ENCODE measurements around the gene PTPA.
"Not testable (repeated sequence)": the region's sequence is repeated elsewhere in the genome, so short reads cannot be mapped to it uniquely, and the experiment has no call there.

PTPA gene

GRCh38 chr9:129160712-129161533, 49.7 kb downstream of the PTPA start:
- no peak for DNase-seq (ENCODE audit: low spot score)

GRCh38 chr9:129161534-129161837, 50.3 kb downstream of the PTPA start:
- DNase-seq (ENCODE audit: low spot score) = no peak

DNA sequence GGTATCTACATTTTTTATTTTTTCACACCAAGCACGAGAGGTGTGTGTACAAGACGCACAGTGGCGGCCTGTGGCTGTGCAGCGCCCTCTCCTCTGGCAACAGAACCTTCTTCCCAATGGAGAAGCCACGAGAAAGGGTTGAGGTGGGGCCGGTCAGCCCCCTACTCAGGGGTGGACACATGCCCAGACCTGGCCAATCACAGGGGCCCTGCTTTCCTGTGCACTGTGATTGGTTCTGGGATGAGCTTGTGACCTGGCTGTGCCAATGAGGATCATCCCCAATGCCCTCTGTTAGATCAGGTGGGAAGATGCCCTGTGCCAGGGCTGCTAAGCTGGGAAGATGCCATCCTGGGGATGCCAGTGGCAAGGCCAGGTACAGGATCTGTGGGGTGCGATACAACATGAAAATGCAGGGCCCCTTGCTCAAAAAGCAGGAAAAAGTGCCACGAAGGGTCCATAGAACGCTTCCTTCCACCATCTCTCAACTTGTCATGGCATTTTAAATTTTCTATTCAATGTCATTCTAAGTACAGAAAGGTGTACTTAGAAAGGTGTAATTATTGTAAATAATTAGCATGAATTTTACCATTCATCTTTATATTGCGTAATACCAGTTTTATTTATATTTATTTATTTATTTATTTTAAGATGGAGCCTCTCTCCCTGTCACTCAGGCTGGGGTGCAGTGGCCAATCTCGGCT, 51.4 kb downstream of the PTPA start:
- DNase-seq (ENCODE audit: low spot score) = no peak

GRCh38 chr9:129163198-129163670, 52.0 kb downstream of the PTPA start:
- DNase-seq (ENCODE audit: low spot score) = not testable (repeated sequence)

DNA sequence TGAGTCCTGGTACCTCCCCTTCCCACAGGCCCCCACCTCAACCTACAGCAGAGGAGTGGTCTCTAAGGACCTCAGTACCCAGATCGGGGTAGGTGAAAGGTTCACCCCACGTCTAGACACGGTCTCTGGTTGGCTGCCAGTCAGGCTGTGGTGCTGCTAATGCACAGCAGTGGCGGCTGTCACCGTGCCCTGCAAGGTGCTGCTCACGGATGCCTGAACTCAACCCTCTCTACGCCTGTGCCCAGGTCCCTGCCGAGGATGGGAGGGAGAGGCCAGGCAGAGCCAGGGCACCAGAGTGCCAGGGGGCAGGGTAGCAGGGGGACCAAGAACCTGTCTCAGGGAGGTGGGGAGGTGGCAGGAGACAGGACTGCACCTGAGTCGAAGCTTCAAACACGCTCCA, 52.5 kb downstream of the PTPA start:
- no peak for DNase-seq (ENCODE audit: low spot score)

- no peak for DNase-seq (ENCODE audit: low spot score)
These were observed 53.2 kb downstream of the PTPA start for GRCh38 chr9:129164246-129164930.

GRCh38 chr9:129165198-129165597, 54.0 kb downstream of the PTPA start:
- no peak for DNase-seq (ENCODE audit: low spot score)

GRCh38 chr9:129166623-129167557, 55.7 kb downstream of the PTPA start:
- no peak for DNase-seq (ENCODE audit: low spot score)

- no peak for DNase-seq (ENCODE audit: low spot score)
These were observed 59.0 kb downstream of the PTPA start for GRCh38 chr9:129170229-129170628.

DNA sequence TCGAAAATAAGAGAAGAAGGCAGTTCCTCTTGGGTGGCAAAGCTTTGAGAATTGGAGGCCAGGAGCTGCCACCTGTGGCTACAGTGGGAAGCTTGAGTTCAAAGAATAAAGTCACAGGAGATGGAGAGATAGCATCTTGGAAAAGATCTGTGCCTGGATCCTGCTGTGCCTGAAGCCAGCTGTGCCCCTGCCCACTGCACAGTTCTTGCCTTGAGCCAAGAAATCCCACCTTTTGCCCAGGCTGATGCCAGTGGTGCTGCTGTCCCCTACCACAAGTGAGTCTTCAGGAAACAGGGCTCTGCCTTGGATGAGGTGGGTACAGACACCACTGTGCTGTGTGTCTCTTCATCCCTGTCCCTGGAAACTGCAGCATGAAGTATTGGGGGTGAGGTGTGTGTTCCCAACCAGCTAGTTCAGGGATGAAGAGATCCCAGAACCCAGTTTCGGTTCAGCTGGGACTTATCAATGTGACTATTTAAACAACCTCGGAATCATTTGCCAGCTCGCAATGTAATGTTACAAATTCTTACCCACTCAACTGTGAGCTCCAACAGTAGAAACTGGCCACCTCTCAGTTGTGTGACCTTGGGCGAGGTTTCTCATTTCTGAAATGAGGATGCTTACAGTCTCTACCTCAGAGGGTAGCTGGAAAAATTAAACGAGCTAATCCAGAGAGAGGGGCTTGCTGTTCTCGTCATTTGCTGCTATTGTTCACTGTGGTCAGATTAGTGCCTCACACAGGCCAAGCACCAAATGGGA, 61.0 kb downstream of the PTPA start:
- DNase-seq (ENCODE audit: low spot score) = no peak

- DNase-seq (ENCODE audit: low spot score) = peak; percentile 33
These were observed 61.6 kb downstream of the PTPA start for GRCh38 chr9:129172816-129173215.

DNA sequence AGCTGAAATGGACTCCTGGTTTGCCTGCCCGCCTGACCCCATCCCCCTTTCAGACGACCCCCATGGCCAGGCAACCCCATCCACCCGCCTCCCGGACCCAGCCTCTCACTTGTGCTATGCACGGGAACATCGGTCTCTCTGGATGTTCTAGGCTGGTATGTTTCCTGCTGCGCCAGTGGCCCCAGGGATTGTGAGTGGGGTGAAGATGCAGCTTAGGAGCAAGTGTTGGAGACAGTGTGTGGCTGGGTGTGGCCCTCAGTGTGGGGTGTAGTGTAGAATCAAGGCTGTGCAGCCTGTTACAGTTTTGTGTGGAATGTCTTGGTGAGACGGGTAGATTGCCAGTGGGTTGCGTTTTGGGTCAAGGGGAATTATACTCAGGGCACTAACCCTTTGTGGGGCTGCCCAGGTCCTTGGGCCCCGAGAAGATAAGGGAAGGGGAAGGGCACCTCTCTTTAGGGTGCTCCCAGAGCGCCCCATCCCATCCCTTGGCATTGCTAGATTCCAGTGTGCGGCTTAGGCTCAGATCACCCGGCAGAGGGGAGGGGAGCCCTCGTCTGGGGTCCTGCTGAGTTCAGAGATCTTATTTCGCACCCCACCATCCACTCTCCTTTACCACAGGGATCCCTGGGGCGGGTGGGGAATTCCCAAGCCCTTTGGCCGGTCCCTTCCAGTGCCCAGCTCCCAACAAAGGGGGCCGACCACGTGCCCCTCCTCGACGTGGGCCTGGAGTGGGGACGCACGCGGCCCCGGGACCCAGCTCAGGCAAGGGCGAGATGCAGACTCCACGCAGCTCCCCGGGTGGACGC, 62.3 kb downstream of the PTPA start:
- peak; percentile 27 for DNase-seq (ENCODE audit: low spot score)

DNA sequence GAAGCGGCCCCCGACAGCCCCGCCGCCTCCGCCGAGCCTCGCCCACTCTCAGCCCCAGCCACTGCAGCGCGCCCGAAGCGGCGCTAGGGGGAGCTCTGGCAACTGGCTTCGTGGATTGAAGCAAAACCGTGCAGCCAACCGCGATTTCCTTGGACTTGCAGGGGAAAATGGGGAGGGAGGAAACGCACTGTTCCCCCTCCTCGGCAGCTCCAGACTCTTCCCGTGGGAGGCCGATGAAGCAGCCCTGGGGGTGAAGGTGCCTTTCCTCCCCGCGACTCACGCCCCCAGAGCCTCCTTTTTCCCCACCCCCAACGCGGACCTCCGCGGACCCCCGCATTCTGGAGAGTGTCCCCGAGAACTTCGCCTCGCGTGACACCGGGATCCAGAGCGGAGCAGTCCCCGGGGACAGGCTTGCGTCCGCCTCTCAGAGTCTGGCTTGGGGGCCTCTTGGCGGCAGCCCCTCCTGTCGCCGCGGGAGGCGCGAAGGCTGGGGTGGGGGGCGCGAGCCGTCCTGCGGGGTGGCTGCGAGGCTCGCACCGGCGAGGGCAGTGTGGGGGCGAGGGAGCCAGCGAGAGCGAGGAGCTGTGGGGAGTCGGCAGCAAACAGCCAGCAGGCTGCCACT, 63.0 kb downstream of the PTPA start:
- peak; percentile 91 for DNase-seq (ENCODE audit: low spot score)

- DNase-seq (ENCODE audit: low spot score) = peak; percentile 64
These were observed 63.7 kb downstream of the PTPA start for GRCh38 chr9:129174724-129175514.

- peak; percentile 10 for DNase-seq (ENCODE audit: low spot score)
These were observed 64.3 kb downstream of the PTPA start for GRCh38 chr9:129175515-129175824.

DNA sequence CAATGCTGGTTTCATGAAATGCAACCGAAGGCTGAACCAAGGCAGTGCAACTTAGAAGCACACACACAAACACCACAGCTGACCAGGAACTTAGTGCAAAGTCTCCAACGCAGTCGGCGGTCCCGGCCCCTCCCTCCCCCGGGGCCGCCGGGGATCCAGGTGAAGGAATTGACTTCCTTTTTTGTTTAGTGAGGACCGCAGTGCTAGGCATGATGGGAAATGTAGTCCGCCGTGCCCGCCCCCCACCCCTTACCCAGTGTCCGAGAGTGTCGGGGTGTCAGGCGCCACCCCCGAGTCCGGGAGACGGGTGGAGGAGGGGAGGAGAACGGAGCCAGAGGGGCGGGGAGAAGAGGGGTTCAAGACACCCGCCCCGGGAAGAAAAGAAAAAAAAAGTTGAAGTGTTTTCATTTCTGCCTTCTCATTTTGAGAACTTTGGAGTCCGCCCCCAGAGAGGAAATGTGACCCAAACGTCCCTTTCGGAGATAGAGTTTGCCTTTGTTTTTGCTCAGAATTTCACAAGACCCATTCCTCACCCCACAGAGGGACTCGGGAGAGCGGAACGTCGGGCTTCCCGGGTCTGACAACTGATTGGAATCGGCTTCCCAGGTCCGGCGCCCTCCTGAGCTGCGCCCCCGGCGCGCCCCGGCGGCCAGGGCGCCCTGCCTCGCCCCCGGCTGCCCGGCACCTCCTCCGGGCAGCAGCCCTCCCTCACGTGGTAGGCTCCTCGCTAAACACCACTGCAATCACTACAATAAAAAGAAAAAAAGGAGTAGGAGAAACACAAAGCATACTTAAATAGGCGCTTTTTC, 64.8 kb downstream of the PTPA start:
- DNase-seq (ENCODE audit: low spot score) = peak; percentile 67

- peak; percentile 54 for DNase-seq (ENCODE audit: low spot score)
These were observed 65.7 kb downstream of the PTPA start for GRCh38 chr9:129176701-129177442.

DNA sequence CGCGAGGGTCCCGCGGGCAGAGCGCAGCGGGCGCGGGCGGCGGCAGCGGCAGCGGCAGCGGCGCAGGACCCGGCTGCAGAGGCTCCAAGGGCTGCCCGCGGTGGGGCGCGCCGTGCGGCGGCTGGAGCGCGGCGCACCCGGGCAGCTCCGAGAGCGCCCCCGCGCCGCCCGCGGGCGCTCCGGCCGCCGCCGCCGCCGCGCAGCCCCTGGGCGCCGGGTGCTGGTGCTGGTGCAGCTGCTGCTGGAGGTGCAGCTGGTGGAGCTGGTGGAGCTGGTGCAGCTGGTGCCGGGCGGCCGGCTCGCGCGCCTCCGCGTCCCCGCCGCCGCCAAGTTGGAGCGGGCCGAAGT, 66.2 kb downstream of the PTPA start:
- peak; percentile 79 for DNase-seq (ENCODE audit: low spot score)

All from D341Med (cell line).